NCI-H187 treated with DMSO at 0.1 percent for 48 hours (cell line): ENCODE data around the gene RPTOR.
"Not testable (repeated sequence)": the region's sequence is repeated elsewhere in the genome, so short reads cannot be mapped to it uniquely, and the experiment has no call there.

Experiments
- DNase-seq: peaks from one replicate; lab custom pipeline; 2025; lab: John Stamatoyannopoulos, UW

Gene RPTOR

GRCh38 chr17:80516171-80516932 is 28.3 kb upstream of the RPTOR start:
- no peak for DNase-seq

GRCh38 chr17:80517641-80518040 is 27.0 kb upstream of the RPTOR start:
- no peak for DNase-seq

- no peak for DNase-seq
These were observed 26.2 kb upstream of the RPTOR start for GRCh38 chr17:80518392-80518791.

GRCh38 chr17:80519091-80519781 is 25.4 kb upstream of the RPTOR start:
- DNase-seq, result no peak

GRCh38 chr17:80520810-80521455 is 23.7 kb upstream of the RPTOR start:
- no peak for DNase-seq

GRCh38 chr17:80523054-80523744 is 21.4 kb upstream of the RPTOR start:
- no peak for DNase-seq

- DNase-seq, result no peak
These were observed 20.5 kb upstream of the RPTOR start for GRCh38 chr17:80523956-80524712.

GRCh38 chr17:80526116-80526910 is 18.3 kb upstream of the RPTOR start:
- no peak for DNase-seq

- DNase-seq, result no peak
These were observed 17.5 kb upstream of the RPTOR start for GRCh38 chr17:80527016-80527645.

- DNase-seq, result no peak
These were observed 16.1 kb upstream of the RPTOR start for GRCh38 chr17:80528536-80528935.

- DNase-seq, result no peak
These were observed 15.3 kb upstream of the RPTOR start for GRCh38 chr17:80529104-80529903.

GRCh38 chr17:80529904-80530292 is 14.7 kb upstream of the RPTOR start:
- no peak for DNase-seq

GRCh38 chr17:80531400-80531799 is 13.2 kb upstream of the RPTOR start:
- DNase-seq, result no peak

- DNase-seq, result not testable (repeated sequence)
These were observed 7.3 kb upstream of the RPTOR start for GRCh38 chr17:80537386-80537785.

- no peak for DNase-seq
These were observed 6.2 kb upstream of the RPTOR start for GRCh38 chr17:80538484-80538883.

- DNase-seq, result no peak
These were observed 5.5 kb upstream of the RPTOR start for GRCh38 chr17:80539022-80539641.

GRCh38 chr17:80545499-80545826 is 825 bp downstream of the RPTOR start:
- no peak for DNase-seq

GRCh38 chr17:80546267-80546666 is 1.6 kb downstream of the RPTOR start:
- DNase-seq, result no peak

- DNase-seq, result no peak
These were observed 7.9 kb downstream of the RPTOR start for GRCh38 chr17:80552523-80552922.
